Neural cell (in vitro differentiated cells): Measurements from ENCODE around the gene ZFP36L2. TPM values are rescaled to one million over a fixed set of nuclear protein-coding genes. Genes with fewer than 3 reads are reported as not detected.

Source experiments
- H2AFZ ChIP-seq: fragments of 200-600, 300-800 bp; sonication (generic), shearing (Covaris generic); 2 replicates; pipeline ENCODE4 v1.6.0; 2014; ENCODE audit warnings: low read depth, mild to moderate bottlenecking, antibody characterized with exemption, low read length, moderate library complexity
- H3F3A ChIP-seq: fragments of 200-600 bp; shearing (Covaris generic); 2 replicates; pipeline ENCODE4 v1.6.1; 2016; ENCODE audit warnings: mild to moderate bottlenecking, moderate library complexity, mixed read lengths, antibody characterized with exemption, low read length; ENCODE audit not compliant: insufficient read depth, poor library complexity, severe bottlenecking
- H3K27ac ChIP-seq: fragments of 200-600, 300-800 bp; sonication (generic), shearing (Covaris generic); 2 replicates; pipeline ENCODE4 v1.5.1; 2014; ENCODE audit warnings: mild to moderate bottlenecking, low read length, moderate library complexity
- H3K27me3 ChIP-seq: fragments of 300-800, 200-600 bp; sonication (generic), shearing (Covaris generic); 2 replicates; pipeline ENCODE4 v1.6.0; 2014; ENCODE audit warnings: mild to moderate bottlenecking, low read depth, low read length, moderate library complexity; ENCODE audit not compliant: insufficient read depth
- H3K36me3 ChIP-seq: fragments of 300-800, 200-600 bp; sonication (generic), shearing (Covaris generic); 2 replicates; pipeline ENCODE4 v1.5.1; 2014; ENCODE audit warnings: mild to moderate bottlenecking, antibody characterized with exemption, low read length, moderate library complexity; ENCODE audit not compliant: insufficient read depth
- H3K4me2 ChIP-seq: fragments of 300-800, 200-600 bp; sonication (generic), shearing (Covaris generic); 2 replicates; pipeline ENCODE4 v1.6.0; 2014; ENCODE audit warnings: mild to moderate bottlenecking, low read length
- H3K4me3 ChIP-seq: fragments of 300-800, 200-600 bp; sonication (generic), shearing (Covaris generic); 2 replicates; pipeline ENCODE4 v1.5.1; 2014; ENCODE audit warnings: mild to moderate bottlenecking, low read length, moderate library complexity
- H3K79me2 ChIP-seq: fragments of 200-600 bp; shearing (Covaris generic); replicated peaks from 2 replicates; pipeline ENCODE4 v1.6.0; 2014; ENCODE audit warnings: mild to moderate bottlenecking, low read length, moderate library complexity; ENCODE audit not compliant: insufficient read depth
- H3K9ac ChIP-seq: fragments of 300-800, 200-600 bp; sonication (generic), shearing (Covaris generic); 2 replicates; pipeline ENCODE4 v1.6.1; 2016; ENCODE audit warnings: mild to moderate bottlenecking, low read length, mixed read lengths
- H3K9me2 ChIP-seq: fragments of 200-600 bp; shearing (Covaris generic); 2 replicates; pipeline ENCODE4 v1.6.1; 2016; ENCODE audit warnings: mild to moderate bottlenecking, low read length, mixed read lengths; ENCODE audit not compliant: insufficient read depth
- H3K9me3 ChIP-seq: fragments of 200-600, 300-800 bp; sonication (generic), shearing (Covaris generic); 2 replicates; pipeline ENCODE4 v1.6.1; 2016; ENCODE audit warnings: mild to moderate bottlenecking, mixed run types, low read length, moderate library complexity, mixed read lengths
- H4K20me1 ChIP-seq: fragments of 200-600 bp; shearing (Covaris generic); 2 replicates; pipeline ENCODE4 v1.6.1; 2016; ENCODE audit warnings: mild to moderate bottlenecking, mixed run types; ENCODE audit not compliant: insufficient read depth
- EP300 ChIP-seq: fragments of 450-650 bp; conservative IDR thresholded peaks from 2 replicates; pipeline ENCODE4 v1.6.1; 2014; ENCODE audit warnings: antibody characterized with exemption, mild to moderate bottlenecking, moderate library complexity; ENCODE audit not compliant: poor library complexity, severe bottlenecking
- EZH2 ChIP-seq: fragments of 200-600, 300-800 bp; shearing (Covaris generic), sonication (generic); IDR thresholded peaks from 2 replicates; pipeline ENCODE4 v1.6.1; 2014; ENCODE audit warnings: antibody characterized with exemption, low read length, borderline replicate concordance, mild to moderate bottlenecking; ENCODE audit not compliant: insufficient read depth, poor library complexity, severe bottlenecking
- MXI1 ChIP-seq: fragments of 450-650 bp; conservative IDR thresholded peaks from 2 replicates; pipeline ENCODE4 v1.6.1; 2014; ENCODE audit warnings: antibody characterized with exemption, mild to moderate bottlenecking; ENCODE audit not compliant: poor library complexity, severe bottlenecking
- POLR2AphosphoS5 ChIP-seq: IDR thresholded peaks from 2 replicates; pipeline ENCODE4 v1.6.1; 2012
- RAD21 ChIP-seq: fragments of 450-650 bp; conservative IDR thresholded peaks from 2 replicates; pipeline ENCODE4 v1.6.1; 2014; ENCODE audit warnings: antibody characterized with exemption, mild to moderate bottlenecking, moderate library complexity
- REST ChIP-seq: IDR thresholded peaks from 2 replicates; pipeline ENCODE4 v1.6.1; 2012; ENCODE audit warnings: borderline replicate concordance
- SMC3 ChIP-seq: fragments of 450-650 bp; conservative IDR thresholded peaks from 2 replicates; pipeline ENCODE4 v1.6.1; 2014; ENCODE audit warnings: antibody characterized with exemption, mild to moderate bottlenecking, moderate library complexity; ENCODE audit not compliant: poor library complexity
- TAF1 ChIP-seq: IDR thresholded peaks from 2 replicates; pipeline ENCODE4 v1.6.1; 2012; ENCODE audit warnings: low read depth
- polyA plus RNA-seq: library from polyadenylated mRNA; depleted of rRNA; stranded (reverse); fragments of >200 nt; gene quantifications from 2 replicates; pipeline ENCODE4 v1.2.3, GENCODE V29; 2014
- TF ChIP-seq, protein P1 (sequence below): fragments of 450-650 bp; IDR thresholded peaks from 2 replicates; pipeline ENCODE4 v1.5.1; 2014; ENCODE audit warnings: antibody characterized with exemption, mild to moderate bottlenecking, moderate library complexity; ENCODE audit not compliant: poor library complexity, severe bottlenecking

The ZFP36L2 gene
- polyA plus RNA-seq, 1 donor from 2014 or later, result 0.33 TPM

- H3K4me2 ChIP-seq, result no peak overlapping the region
- no peaks in the 10 kb centered on the region for H3K9me2 ChIP-seq
- no peak overlapping the region for H3K4me3 ChIP-seq
- no peak overlapping the region for H3K9ac ChIP-seq
- no peaks in the 10 kb centered on the region for H3K27me3 ChIP-seq
- no peaks in the 10 kb centered on the region for H4K20me1 ChIP-seq
- H3F3A ChIP-seq, result no peaks in the 10 kb centered on the region
- no peak overlapping the region for H3K27ac ChIP-seq
- TF ChIP-seq POLR2AphosphoS5, result no peak
- H3K79me2 ChIP-seq, result no peaks in the 10 kb centered on the region
- no peak overlapping the region for H2AFZ ChIP-seq
- no peaks in the 10 kb centered on the region for H3K9me3 ChIP-seq
- H3K36me3 ChIP-seq, result no peaks in the 10 kb centered on the region
Observed at GRCh38 chr2:43258547-43259156, 32.2 kb upstream of the ZFP36L2 start.

DNA sequence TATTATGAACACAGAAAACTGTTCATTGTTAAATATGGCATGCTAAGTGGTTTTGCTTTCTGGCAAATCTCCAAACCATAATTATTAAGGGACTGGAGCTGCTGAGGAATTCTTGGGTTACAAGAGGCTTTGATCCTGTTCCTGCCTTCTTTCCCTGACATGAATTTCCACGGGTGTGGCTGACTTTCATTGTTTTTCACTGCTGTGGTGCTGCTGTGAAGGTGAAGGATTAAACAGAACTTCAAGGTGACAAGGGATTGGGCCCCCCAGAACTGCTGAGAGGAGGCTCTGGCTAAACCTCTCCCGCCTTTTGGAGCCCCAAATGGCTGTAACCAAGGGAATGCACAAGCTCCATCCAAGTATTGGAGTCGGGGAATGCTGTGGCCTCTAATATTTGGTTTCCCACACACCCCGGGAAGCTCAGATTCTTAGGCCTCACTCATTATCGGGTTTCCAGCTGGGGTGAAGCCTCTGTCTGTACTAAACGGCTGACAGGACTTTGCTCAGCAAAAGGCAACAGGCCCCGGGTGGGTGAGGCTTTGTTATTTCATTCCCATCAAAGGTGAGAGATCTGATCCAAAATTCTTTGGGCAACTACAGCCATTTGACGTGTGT lies 29.0 kb upstream of the ZFP36L2 start:
- Histone ChIP-seq H3K27ac (no peak overlapping the region), H3K27me3 (no peaks in the 10 kb centered on the region), H4K20me1 (no peaks in the 10 kb centered on the region), H3K9me3 (no peaks in the 10 kb centered on the region), H3K4me3 (no peak overlapping the region), H3K4me2 (no peak overlapping the region), H3K36me3 (no peaks in the 10 kb centered on the region), H3K9me2 (no peaks in the 10 kb centered on the region), H3K9ac (no peak overlapping the region), H2AFZ (no peak overlapping the region), H3K79me2 (no peaks in the 10 kb centered on the region), H3F3A (no peaks in the 10 kb centered on the region)
- TF ChIP-seq RAD21 (no peak), REST (no peak)

DNA sequence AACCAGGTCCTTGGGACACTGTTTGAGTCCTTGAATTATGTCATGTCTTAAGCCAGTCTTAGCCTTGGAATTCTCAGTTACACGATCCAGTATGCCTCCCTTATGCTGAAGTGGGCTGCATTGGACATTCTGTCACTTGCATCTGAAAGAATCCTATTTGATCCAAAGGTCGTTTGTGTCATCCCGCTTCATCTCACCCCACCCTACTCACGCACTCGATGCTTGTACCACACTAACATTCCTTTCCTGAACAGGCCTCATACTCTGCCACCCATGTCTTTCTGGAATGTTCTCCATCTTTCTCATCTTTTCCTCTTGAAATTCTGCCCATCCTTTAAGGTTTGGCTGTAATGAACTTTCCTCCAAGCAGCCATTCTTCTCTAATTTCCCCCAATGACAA lies 27.9 kb upstream of the ZFP36L2 start:
- H2AFZ ChIP-seq, result no peak overlapping the region
- no peaks in the 10 kb centered on the region for H3K79me2 ChIP-seq
- no peak overlapping the region for H3K9ac ChIP-seq
- TF ChIP-seq TAF1 (no peak), EZH2 (no peak), MXI1 (no peak), RAD21 (no peak), POLR2AphosphoS5 (no peak), REST (no peak), SMC3 (no peak), EP300 (no peak)
- TF ChIP-seq, protein P1, sequence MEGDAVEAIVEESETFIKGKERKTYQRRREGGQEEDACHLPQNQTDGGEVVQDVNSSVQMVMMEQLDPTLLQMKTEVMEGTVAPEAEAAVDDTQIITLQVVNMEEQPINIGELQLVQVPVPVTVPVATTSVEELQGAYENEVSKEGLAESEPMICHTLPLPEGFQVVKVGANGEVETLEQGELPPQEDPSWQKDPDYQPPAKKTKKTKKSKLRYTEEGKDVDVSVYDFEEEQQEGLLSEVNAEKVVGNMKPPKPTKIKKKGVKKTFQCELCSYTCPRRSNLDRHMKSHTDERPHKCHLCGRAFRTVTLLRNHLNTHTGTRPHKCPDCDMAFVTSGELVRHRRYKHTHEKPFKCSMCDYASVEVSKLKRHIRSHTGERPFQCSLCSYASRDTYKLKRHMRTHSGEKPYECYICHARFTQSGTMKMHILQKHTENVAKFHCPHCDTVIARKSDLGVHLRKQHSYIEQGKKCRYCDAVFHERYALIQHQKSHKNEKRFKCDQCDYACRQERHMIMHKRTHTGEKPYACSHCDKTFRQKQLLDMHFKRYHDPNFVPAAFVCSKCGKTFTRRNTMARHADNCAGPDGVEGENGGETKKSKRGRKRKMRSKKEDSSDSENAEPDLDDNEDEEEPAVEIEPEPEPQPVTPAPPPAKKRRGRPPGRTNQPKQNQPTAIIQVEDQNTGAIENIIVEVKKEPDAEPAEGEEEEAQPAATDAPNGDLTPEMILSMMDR, result no peak
- no peaks in the 10 kb centered on the region for H3K27me3 ChIP-seq
- H3K36me3 ChIP-seq, result no peaks in the 10 kb centered on the region
- no peaks in the 10 kb centered on the region for H3K9me3 ChIP-seq
- no peak overlapping the region for H3K4me3 ChIP-seq
- no peaks in the 10 kb centered on the region for H3F3A ChIP-seq
- H3K4me2 ChIP-seq, result no peak overlapping the region
- no peaks in the 10 kb centered on the region for H3K9me2 ChIP-seq
- H3K27ac ChIP-seq, result no peak overlapping the region
- H4K20me1 ChIP-seq, result no peaks in the 10 kb centered on the region
